Esophagus squamous epithelium (tissue), 4 donors: ENCODE results near the gene PDZD8.

ENCODE experiments used
- POLR2A ChIP-seq, 4 donors: fragments of 450-650 bp; IDR thresholded peaks; one replicate each; pipeline ENCODE4 v1.6.1; 2017; ENCODE audit warnings: antibody characterized with exemption in 4 of 4, mild to moderate bottlenecking in 4 of 4, moderate library complexity in 3 of 4
- TF ChIP-seq, protein P1 (sequence below), 6 experiments: fragments of 450-650 bp in 4 of 6; fragments of 200-600 bp in 2 of 6; sonication (generic) in 2 of 6; IDR thresholded peaks; one replicate each; pipeline ENCODE4 v1.5.1; 2016 to 2019; ENCODE audit warnings: antibody characterized with exemption in 6 of 6, mild to moderate bottlenecking in 4 of 6, moderate library complexity in 4 of 6

DNA sequence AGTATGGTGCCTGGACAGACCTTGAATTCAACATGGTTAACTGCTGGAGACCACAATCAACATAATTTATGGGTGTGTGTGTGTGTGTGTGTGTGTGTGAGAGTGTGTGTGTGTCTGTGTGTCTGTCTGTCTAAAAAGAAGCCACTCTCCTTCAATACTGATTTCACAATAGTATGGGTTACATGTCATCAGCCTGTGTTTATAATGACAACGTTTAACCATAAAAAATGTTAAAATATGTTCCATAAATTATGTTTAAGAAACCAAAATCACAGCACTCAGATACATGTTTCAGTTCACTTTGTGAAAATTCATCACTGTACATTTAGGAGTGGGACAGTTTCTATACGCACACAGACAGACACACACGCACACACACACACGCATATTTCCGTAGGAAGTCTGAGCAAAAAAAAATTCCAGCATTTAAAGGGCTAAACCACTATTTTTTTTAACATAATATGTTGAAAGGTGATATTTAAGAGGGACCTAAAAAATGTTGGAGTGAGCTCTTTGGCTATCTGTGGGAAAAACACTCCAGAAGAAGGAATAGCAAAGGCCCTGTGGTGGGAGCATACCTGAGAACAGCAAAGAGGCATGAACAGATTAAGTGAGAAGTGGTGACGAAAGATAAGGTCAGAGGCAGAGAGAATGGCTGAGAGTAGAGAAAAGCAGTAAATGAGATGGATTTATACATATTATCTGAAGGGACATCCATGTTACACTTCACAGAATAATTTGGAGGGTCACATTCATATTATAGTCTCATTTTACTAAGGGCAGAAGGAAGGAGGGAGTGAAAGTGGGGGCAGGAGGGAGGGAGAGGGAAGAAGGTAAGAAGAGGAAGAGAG is 10.9 kb downstream of the PDZD8 start:
- TF ChIP-seq, protein P1, sequence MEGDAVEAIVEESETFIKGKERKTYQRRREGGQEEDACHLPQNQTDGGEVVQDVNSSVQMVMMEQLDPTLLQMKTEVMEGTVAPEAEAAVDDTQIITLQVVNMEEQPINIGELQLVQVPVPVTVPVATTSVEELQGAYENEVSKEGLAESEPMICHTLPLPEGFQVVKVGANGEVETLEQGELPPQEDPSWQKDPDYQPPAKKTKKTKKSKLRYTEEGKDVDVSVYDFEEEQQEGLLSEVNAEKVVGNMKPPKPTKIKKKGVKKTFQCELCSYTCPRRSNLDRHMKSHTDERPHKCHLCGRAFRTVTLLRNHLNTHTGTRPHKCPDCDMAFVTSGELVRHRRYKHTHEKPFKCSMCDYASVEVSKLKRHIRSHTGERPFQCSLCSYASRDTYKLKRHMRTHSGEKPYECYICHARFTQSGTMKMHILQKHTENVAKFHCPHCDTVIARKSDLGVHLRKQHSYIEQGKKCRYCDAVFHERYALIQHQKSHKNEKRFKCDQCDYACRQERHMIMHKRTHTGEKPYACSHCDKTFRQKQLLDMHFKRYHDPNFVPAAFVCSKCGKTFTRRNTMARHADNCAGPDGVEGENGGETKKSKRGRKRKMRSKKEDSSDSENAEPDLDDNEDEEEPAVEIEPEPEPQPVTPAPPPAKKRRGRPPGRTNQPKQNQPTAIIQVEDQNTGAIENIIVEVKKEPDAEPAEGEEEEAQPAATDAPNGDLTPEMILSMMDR (IDR thresholded peaks at IDR 0.05) = no peak
- TF ChIP-seq POLR2A (IDR thresholded peaks at IDR 0.05) = no peak
